ENCODE results near the gene ADCY5. TPM values are rescaled to one million over a fixed set of nuclear protein-coding genes. Genes with fewer than 3 reads are reported as not detected.

ADCY5 gene
- total and polyA plus RNA-seq, 2 donors (not counting 1 experiment from before 2014, with no cell fraction given): not detected

- H3K27ac ChIP-seq (ENCODE audit: low read length in 2 of 2): no peak overlapping the region
- no peaks in the 10 kb centered on the region for H3K36me3 ChIP-seq (replicated peaks in 1 of 2; ENCODE audit: control extremely low read depth in 1 of 2, control insufficient read depth in 1 of 2, extremely low read depth in 1 of 2, insufficient read depth in 2 of 2, low read length in 1 of 2)
Measured at GRCh38 chr3:123303976-123304560, 144.8 kb downstream of the ADCY5 start.

GRCh38 chr3:123302961-123303360, 145.9 kb downstream of the ADCY5 start:
- Mint-ChIP-seq H3K27ac (no peak overlapping the region), H3K9me3 (ENCODE audit: insufficient read depth) (no peaks in the 10 kb centered on the region), H3K4me3 (no peak overlapping the region), H3K27me3 (peaks cover 4% of the 10 kb centered on the region), H3K4me1 (peaks cover 8% of the 10 kb centered on the region)
- Histone ChIP-seq H3K9me3 (ENCODE audit: control extremely low read depth in 1 of 3, control insufficient read depth in 2 of 3, insufficient read depth in 1 of 3, low read length in 2 of 3) (peaks cover 0 to 7% (median 0%) of the 10 kb centered on the region in 3 donors), H4K20me1 (ENCODE audit: control insufficient read depth, insufficient read depth, low read length, poor library complexity, severe bottlenecking) (no peaks in the 10 kb centered on the region), H3K4me2 (replicated peaks; ENCODE audit: low read depth, low read length, poor library complexity, severe bottlenecking) (no peak overlapping the region), H3K4me1 (ENCODE audit: control insufficient read depth in 2 of 2, insufficient read depth in 2 of 2, low read length in 2 of 2) (peaks cover 0 to 4% of the 10 kb centered on the region in 2 donors), H3K27ac (ENCODE audit: low read length in 2 of 2) (no peak overlapping the region), H3K79me2 (ENCODE audit: control insufficient read depth, insufficient read depth, low read length) (no peaks in the 10 kb centered on the region), H3K9ac (ENCODE audit: low read length) (no peak overlapping the region), H2AFZ (ENCODE audit: insufficient read depth, low read depth, low read length, poor library complexity, severe bottlenecking) (no peak overlapping the region), H3K4me3 (ENCODE audit: control extremely low read depth in 1 of 5, extremely low read depth in 1 of 5, insufficient read depth in 1 of 5, low read depth in 2 of 5, low read length in 4 of 5) (no peak overlapping the region), H3K27me3 (replicated peaks in 1 of 4; ENCODE audit: control extremely low read depth in 1 of 4, control insufficient read depth in 3 of 4, insufficient read depth in 4 of 4, low read length in 3 of 4) (no peaks in the 10 kb centered on the region), H3K36me3 (replicated peaks in 1 of 2; ENCODE audit: control extremely low read depth in 1 of 2, control insufficient read depth in 1 of 2, extremely low read depth in 1 of 2, insufficient read depth in 2 of 2, low read length in 1 of 2) (no peaks in the 10 kb centered on the region)
- 91% methylated on average over 14 of the region's 14 CpGs for WGBS (ENCODE audit: insufficient coverage)
- ChIA-PET CTCF (no interaction called here), POLR2A (no interaction called here)
- TF ChIP-seq CTCF (IDR thresholded peaks at IDR 0.05) (no peak), EZH2 (IDR thresholded peaks at IDR 0.05; ENCODE audit: borderline replicate concordance, insufficient read depth, low read depth, low read length, poor library complexity, severe bottlenecking) (no peak)
- DNase-seq (no peak), ATAC-seq (ENCODE audit: low read depth) (no peak)
- intact Hi-C loops (cut with micrococcal nuclease): no loop called here

More at GRCh38 chr3:123303976-123304560, 144.8 kb downstream of the ADCY5 start:
- peaks cover 8% of the 10 kb centered on the region for H3K4me1 Mint-ChIP-seq
- no peaks in the 10 kb centered on the region for H3K9me3 Mint-ChIP-seq (ENCODE audit: insufficient read depth)
- 91% methylated on average over 14 of the region's 15 CpGs for WGBS (ENCODE audit: insufficient coverage)
- Histone ChIP-seq H3K4me2 (replicated peaks; ENCODE audit: low read depth, low read length, poor library complexity, severe bottlenecking) (no peak overlapping the region), H3K9me3 (ENCODE audit: control extremely low read depth in 1 of 3, control insufficient read depth in 2 of 3, insufficient read depth in 1 of 3, low read length in 2 of 3) (peaks cover 0 to 7% (median 0%) of the 10 kb centered on the region in 3 donors), H3K79me2 (ENCODE audit: control insufficient read depth, insufficient read depth, low read length) (no peaks in the 10 kb centered on the region), H2AFZ (ENCODE audit: insufficient read depth, low read depth, low read length, poor library complexity, severe bottlenecking) (no peak overlapping the region), H3K4me1 (ENCODE audit: control insufficient read depth in 2 of 2, insufficient read depth in 2 of 2, low read length in 2 of 2) (peaks cover 0 to 4% of the 10 kb centered on the region in 2 donors), H3K4me3 (ENCODE audit: control extremely low read depth in 1 of 5, extremely low read depth in 1 of 5, insufficient read depth in 1 of 5, low read depth in 2 of 5, low read length in 4 of 5) (no peak overlapping the region), H3K9ac (ENCODE audit: low read length) (no peak overlapping the region), H4K20me1 (ENCODE audit: control insufficient read depth, insufficient read depth, low read length, poor library complexity, severe bottlenecking) (no peaks in the 10 kb centered on the region), H3K27me3 (replicated peaks in 1 of 4; ENCODE audit: control extremely low read depth in 1 of 4, control insufficient read depth in 3 of 4, insufficient read depth in 4 of 4, low read length in 3 of 4) (no peaks in the 10 kb centered on the region)
- ATAC-seq (ENCODE audit: low read depth) (no peak), DNase-seq (no peak)
- ChIA-PET POLR2A (no interaction called here), CTCF (no interaction called here)
- TF ChIP-seq CTCF (IDR thresholded peaks at IDR 0.05) (no peak), EZH2 (IDR thresholded peaks at IDR 0.05; ENCODE audit: borderline replicate concordance, insufficient read depth, low read depth, low read length, poor library complexity, severe bottlenecking) (no peak)
- H3K27me3 Mint-ChIP-seq: peaks cover 4% of the 10 kb centered on the region
- H3K27ac Mint-ChIP-seq: no peak overlapping the region
- H3K4me3 Mint-ChIP-seq: no peak overlapping the region
- intact Hi-C loops (cut with micrococcal nuclease): no loop called here
